Measurements from ENCODE around the gene PSME1.

- TF ChIP-seq CTCF (IDR thresholded peaks at IDR 0.05): no peak
- no peak for TF ChIP-seq POLR2A (IDR thresholded peaks at IDR 0.05)
Measured at GRCh38 chr14:24143511-24143910, 7.5 kb downstream of the PSME1 start.
